ENCODE results near the gene PIK3R4.

The PIK3R4 gene

GRCh38 chr3:130746246-130747039, at the start of gene PIK3R4:
Gene PIK3R4, minus strand, starts transcription at chr3:130746829. Its CDS starts 1,611 bp downstream, at chr3:130745218.
- TF ChIP-seq, protein P1, sequence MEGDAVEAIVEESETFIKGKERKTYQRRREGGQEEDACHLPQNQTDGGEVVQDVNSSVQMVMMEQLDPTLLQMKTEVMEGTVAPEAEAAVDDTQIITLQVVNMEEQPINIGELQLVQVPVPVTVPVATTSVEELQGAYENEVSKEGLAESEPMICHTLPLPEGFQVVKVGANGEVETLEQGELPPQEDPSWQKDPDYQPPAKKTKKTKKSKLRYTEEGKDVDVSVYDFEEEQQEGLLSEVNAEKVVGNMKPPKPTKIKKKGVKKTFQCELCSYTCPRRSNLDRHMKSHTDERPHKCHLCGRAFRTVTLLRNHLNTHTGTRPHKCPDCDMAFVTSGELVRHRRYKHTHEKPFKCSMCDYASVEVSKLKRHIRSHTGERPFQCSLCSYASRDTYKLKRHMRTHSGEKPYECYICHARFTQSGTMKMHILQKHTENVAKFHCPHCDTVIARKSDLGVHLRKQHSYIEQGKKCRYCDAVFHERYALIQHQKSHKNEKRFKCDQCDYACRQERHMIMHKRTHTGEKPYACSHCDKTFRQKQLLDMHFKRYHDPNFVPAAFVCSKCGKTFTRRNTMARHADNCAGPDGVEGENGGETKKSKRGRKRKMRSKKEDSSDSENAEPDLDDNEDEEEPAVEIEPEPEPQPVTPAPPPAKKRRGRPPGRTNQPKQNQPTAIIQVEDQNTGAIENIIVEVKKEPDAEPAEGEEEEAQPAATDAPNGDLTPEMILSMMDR (conservative IDR thresholded peaks at IDR 0.05; ENCODE audit: low read depth, low read length) = no peak
- DNase-seq (ENCODE audit: low read depth) = peak; percentile 93
- H3K4me3 ChIP-seq (ENCODE audit: low read length) = peak within 1 kb of the TSS; percentile 95

DNA sequence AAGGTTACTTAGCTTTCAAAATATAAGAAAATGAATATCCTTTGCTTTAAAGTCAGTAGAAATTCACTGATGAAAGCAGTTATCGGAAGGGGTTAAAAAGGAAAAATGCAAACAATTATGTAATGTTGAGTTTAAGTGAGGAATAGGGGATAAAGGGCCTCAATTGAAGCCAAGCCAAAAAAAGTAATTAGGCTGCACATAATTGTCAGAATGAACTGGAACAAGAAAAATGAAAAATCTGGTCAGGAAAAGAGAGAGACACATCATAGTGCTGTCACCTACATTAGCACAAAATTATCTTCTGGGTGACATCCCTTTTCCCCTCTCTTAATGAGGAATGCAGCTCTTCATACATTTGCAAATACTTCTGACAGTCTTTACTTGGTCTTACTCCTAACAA, 48.8 kb upstream of the PIK3R4 start:
- DNase-seq (ENCODE audit: low read depth) = peak; percentile 35
- TF ChIP-seq, protein P1 (conservative IDR thresholded peaks at IDR 0.05; ENCODE audit: low read depth, low read length) = no peak
- no peak overlapping the region for H3K4me3 ChIP-seq (ENCODE audit: low read length)

- TF ChIP-seq, protein P1 (conservative IDR thresholded peaks at IDR 0.05; ENCODE audit: low read depth, low read length) = no peak
- no peak for DNase-seq (ENCODE audit: low read depth)
- H3K4me3 ChIP-seq (ENCODE audit: low read length) = no peak overlapping the region
These were observed 45.6 kb upstream of the PIK3R4 start for GRCh38 chr3:130792246-130792645.

- no peak overlapping the region for H3K4me3 ChIP-seq (ENCODE audit: low read length)
- TF ChIP-seq, protein P1 (conservative IDR thresholded peaks at IDR 0.05; ENCODE audit: low read depth, low read length) = no peak
- DNase-seq (ENCODE audit: low read depth) = no peak
These were observed 43.2 kb upstream of the PIK3R4 start for GRCh38 chr3:130789782-130790322.

GRCh38 chr3:130787422-130788068, 40.9 kb upstream of the PIK3R4 start:
- no peak for DNase-seq (ENCODE audit: low read depth)
- no peak overlapping the region for H3K4me3 ChIP-seq (ENCODE audit: low read length)
- TF ChIP-seq, protein P1 (conservative IDR thresholded peaks at IDR 0.05; ENCODE audit: low read depth, low read length) = no peak

DNA sequence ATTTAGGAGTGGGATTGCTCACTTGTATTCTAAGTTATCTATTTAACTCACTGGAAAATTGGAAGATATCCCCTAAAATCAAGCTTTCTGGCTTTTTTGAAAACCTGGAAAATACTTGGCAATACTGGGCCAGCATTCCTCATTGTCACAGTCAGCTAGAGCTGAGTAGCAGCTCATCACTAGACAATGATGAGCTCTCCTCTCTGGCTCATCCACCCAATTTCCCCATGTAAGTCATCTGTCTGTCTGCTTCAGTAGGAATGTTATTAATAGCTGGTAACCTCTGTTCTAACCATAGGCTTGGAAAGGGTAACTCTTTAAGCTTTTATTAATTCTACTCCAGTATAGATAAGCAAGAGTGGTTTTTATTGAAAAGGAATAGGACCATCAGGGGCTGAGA, 39.7 kb upstream of the PIK3R4 start:
- H3K4me3 ChIP-seq (ENCODE audit: low read length) = no peak overlapping the region
- TF ChIP-seq, protein P1 (conservative IDR thresholded peaks at IDR 0.05; ENCODE audit: low read depth, low read length) = no peak
- DNase-seq (ENCODE audit: low read depth) = no peak

All from retinal pigment epithelial cell (primary cell).